Heart right ventricle (tissue), 16 donors: ENCODE results near the gene AIP. TPM values are rescaled to one million over a fixed set of nuclear protein-coding genes. Genes with fewer than 3 reads are reported as not detected.

ENCODE experiments used
- ATAC-seq, 8 donors: fragments of 200-7000 bp; cut with Tn5 transposase; one replicate each; pipeline ENCODE4 v1.9.1; 2020; ENCODE audit warnings: mild to moderate bottlenecking in 8 of 8, moderate library complexity in 8 of 8, moderate number of reproducible peaks in 1 of 8
- DNase-seq, 2 donors: peaks; one replicate each; pipeline ENCODE4 v3.0.0-alpha.2; 2020
- H3K27ac ChIP-seq, 10 donors: fragments of 200-600 bp; sonication (generic) in 2 of 10; one replicate each; pipeline versions ENCODE4 v1.5.0 to v1.8.0; 2020 to 2022; ENCODE audit warnings: mild to moderate bottlenecking in 3 of 10
- H3K27me3 ChIP-seq, 7 donors: fragments of 200-600 bp; one replicate each; pipeline ENCODE4 v1.8.0; 2021 to 2022; ENCODE audit warnings: mild to moderate bottlenecking in 2 of 7
- H3K36me3 ChIP-seq, 9 donors: fragments of 200-600 bp; sonication (generic) in 1 of 9; one replicate each; pipeline versions ENCODE4 v1.5.0 to v1.8.0; 2020 to 2022; ENCODE audit warnings: mild to moderate bottlenecking in 2 of 9
- H3K4me1 ChIP-seq, 9 donors: fragments of 200-600 bp; sonication (generic) in 1 of 9; one replicate each; pipeline versions ENCODE4 v1.5.0 to v1.8.0; 2020 to 2022; ENCODE audit warnings: mild to moderate bottlenecking in 4 of 9
- H3K4me3 ChIP-seq, 10 donors: fragments of 200-600 bp; sonication (generic) in 2 of 10; one replicate each; pipeline versions ENCODE4 v1.5.0 to v1.8.0; 2020 to 2022; ENCODE audit warnings: mild to moderate bottlenecking in 7 of 10, moderate library complexity in 2 of 10
- H3K9me3 ChIP-seq, 11 donors: fragments of 200-600 bp in 10 of 11; sonication (generic) in 2 of 11; one replicate each; pipeline versions ENCODE4 v1.5.0 to v1.8.0; 2013 to 2022; ENCODE audit warnings: mild to moderate bottlenecking in 2 of 11, control low read depth in 1 of 11, moderate library complexity in 1 of 11
- WGBS, 2 donors: extraction: QIAGEN DNeasy Blood & Tissue Kit; methylation state at CpG; one replicate each; pipeline ENCODE4 v1.1.7; 2013; ENCODE audit warnings: inconsistent platforms in 1 of 2; 5-methylcytosine and 5-hydroxymethylcytosine counted together
- intact Hi-C, 10 donors: fragments of 100-400 bp; cut with DNase I; formaldehyde crosslinking; loops; one replicate each; pipeline versions ENCODE4 v1.11.1 to v1.14.2; 2022
- polyA plus RNA-seq, 2 donors: library from polyadenylated mRNA; stranded (reverse); fragments of 200-250 nt; gene quantifications; one replicate each; pipeline ENCODE4 v1.2.3, GENCODE V29; 2013
- total RNA-seq, 10 donors: library from RNA; stranded (reverse); fragmentation: NEBNext Ultra II Directional in 3 of 10; extraction: Animal tissue kit (Norgen Biotek cat#: 25700) in 3 of 10; gene quantifications; one replicate each; pipeline versions ENCODE4 v1.2.1 to v1.2.4, GENCODE V29; 2021 to 2023
- TF ChIP-seq, protein P1 (sequence below), 9 donors: fragments of 200-600 bp; sonication (generic) in 2 of 9; IDR thresholded peaks; one replicate each; pipeline versions ENCODE4 v1.5.0 to v1.8.0; 2021 to 2022; ENCODE audit warnings: antibody characterized with exemption in 9 of 9, mild to moderate bottlenecking in 5 of 9, moderate library complexity in 1 of 9
- donor health status: Arrhythmogenic right ventricular cardiomyopathy.
- donor health status: ischemic (EF 13 %, LVEDD 7.1; RV severe dilation, severe dysfunction).
- donor health status: healthy with polysubstance abuse.
- donor health status: DM: no; HTN: yes; CAD: no.
- donor health status: DM: no; HTN: no; CAD: no.
- donor health status: ischemic (EF 25% LVEDD 6.9; RV normal size, moderate dysfunction).
- donor health status: ischemic (EF 25% LVEDD 5.7; RV mildly dilated, moderate dysfunction).
- donor health status: healthy.
- donor health status: DM: yes; HTN: yes; CAD: no.
- donor health status: Ischemic cardiomyopathy.
- donor health status: ischemic (EF 35%, LVEDD 5.7; RV mildly dilated, moderate dysfunction).
- donor health status: nonischemic (EF 11% LVEDD 7.7; RV severe dilation, severe dysfunction).
- donor health status: DM: yes; HTN: yes; CAD: no.
- donor health status: PGD.
- donor health status: ischemic (EF 29% LVEDD 5.4; RV normal size, mild dysfunction).
- donor health status: nonischemic (EF 23%, LVEDD 6.1; RV moderate dilation, normal function).

AIP gene
- total and polyA plus RNA-seq, 12 donors = 37.5 to 104 (median 52.3) TPM

DNA sequence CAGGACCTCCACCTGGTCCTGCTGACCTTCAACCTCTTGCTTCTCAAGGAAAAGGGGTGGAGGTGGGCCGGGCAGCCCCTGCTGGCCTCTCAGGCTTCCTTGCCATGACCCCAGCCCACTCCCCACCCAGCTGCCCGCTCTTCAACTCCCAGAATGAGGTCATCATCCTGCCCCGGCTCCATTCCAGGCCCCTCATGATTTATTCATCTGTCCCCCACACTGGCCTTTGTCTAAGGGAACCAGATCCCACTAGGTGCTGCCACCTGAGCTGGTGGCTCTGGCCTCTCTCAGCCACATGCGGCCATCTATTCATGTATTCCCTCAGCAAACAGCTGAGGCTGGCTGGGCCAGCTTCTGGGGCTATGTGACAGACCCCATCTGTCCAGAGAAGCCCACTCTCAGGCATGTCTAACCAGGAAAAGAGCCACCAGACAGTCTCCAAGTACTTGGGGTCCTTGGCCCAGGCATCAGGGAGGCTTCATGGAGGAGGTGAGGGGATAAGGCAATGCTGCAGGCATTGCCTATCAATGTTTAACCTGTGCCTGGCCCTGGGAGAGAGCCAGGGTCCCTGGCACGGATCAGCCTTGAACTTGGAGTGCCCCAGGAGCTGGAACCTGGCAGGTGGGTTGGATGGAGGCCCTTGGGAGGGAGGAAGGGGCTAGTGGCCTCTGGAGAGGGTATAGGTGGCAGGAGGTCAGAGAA lies 42.6 kb downstream of the AIP start:
- peaks cover 0 to 6% (median 0%) of the 10 kb centered on the region in 7 donors for H3K27me3 ChIP-seq
- H3K4me3 ChIP-seq = no peak overlapping the region
- WGBS, 2 donors = 71 to 80% methylated on average over 5 of the region's 5 CpGs
- no peak for DNase-seq
- H3K27ac ChIP-seq = no peak overlapping the region
- intact Hi-C loops = no loop called here
- ATAC-seq = no peak
- no peaks in the 10 kb centered on the region for H3K9me3 ChIP-seq
- H3K4me1 ChIP-seq = no peaks in the 10 kb centered on the region
- no peaks in the 10 kb centered on the region for H3K36me3 ChIP-seq
- TF ChIP-seq, protein P1, sequence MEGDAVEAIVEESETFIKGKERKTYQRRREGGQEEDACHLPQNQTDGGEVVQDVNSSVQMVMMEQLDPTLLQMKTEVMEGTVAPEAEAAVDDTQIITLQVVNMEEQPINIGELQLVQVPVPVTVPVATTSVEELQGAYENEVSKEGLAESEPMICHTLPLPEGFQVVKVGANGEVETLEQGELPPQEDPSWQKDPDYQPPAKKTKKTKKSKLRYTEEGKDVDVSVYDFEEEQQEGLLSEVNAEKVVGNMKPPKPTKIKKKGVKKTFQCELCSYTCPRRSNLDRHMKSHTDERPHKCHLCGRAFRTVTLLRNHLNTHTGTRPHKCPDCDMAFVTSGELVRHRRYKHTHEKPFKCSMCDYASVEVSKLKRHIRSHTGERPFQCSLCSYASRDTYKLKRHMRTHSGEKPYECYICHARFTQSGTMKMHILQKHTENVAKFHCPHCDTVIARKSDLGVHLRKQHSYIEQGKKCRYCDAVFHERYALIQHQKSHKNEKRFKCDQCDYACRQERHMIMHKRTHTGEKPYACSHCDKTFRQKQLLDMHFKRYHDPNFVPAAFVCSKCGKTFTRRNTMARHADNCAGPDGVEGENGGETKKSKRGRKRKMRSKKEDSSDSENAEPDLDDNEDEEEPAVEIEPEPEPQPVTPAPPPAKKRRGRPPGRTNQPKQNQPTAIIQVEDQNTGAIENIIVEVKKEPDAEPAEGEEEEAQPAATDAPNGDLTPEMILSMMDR (IDR thresholded peaks at IDR 0.05) = no peak

DNA sequence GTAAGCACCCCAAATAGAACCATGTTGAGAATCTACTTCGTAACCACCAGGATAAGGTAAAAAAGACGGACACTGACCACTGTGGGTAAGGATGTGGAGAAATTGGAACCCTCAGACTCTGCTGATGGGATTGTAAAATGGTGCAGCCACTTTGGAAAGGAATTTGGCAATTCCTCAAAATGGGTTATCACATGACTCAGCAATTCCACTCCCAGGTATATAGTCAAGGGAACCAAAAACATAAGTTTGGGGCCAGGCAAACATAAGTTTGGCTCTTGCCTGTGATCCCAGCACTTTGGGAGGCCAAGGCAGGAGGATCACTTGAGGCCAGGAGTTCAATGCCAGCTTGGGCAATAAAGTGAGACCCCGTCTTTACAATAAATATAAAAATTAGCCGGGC lies 45.5 kb downstream of the AIP start:
- H3K36me3 ChIP-seq = no peaks in the 10 kb centered on the region
- peaks cover 0 to 4% (median 0%) of the 10 kb centered on the region in 11 donors for H3K9me3 ChIP-seq
- TF ChIP-seq, protein P1 (IDR thresholded peaks at IDR 0.05) = no peak
- 87 to 91% methylated on average over 4 of the region's 4 CpGs for WGBS, 2 donors
- no peak for ATAC-seq
- intact Hi-C loops = no loop called here
- DNase-seq = no peak
- peaks cover 0 to 6% (median 0%) of the 10 kb centered on the region in 7 donors for H3K27me3 ChIP-seq
- no peaks in the 10 kb centered on the region for H3K4me1 ChIP-seq
- no peak overlapping the region for H3K27ac ChIP-seq
- H3K4me3 ChIP-seq = no peak overlapping the region

DNA sequence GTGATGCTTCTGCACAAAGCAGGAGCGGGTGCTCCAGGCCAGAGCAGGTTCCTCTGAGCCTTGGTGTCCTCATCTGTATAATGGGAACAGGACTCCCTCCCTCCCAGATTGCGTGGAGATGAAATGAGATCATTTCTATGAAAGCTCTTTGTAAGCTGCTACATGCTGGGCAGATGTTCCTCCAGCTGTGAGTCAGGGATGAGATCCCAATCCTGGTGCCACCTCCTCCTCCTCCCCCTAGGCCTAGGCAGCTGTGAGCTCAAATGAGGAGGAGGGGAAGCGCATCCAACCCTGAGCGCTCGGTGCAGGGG lies 47.4 kb downstream of the AIP start:
- TF ChIP-seq, protein P1 (IDR thresholded peaks at IDR 0.05) = no peak
- Histone ChIP-seq H3K36me3 (no peaks in the 10 kb centered on the region), H3K27ac (no peak overlapping the region), H3K4me3 (no peak overlapping the region), H3K27me3 (no peaks in the 10 kb centered on the region), H3K4me1 (no peaks in the 10 kb centered on the region), H3K9me3 (peaks cover 0 to 23% (median 0%) of the 10 kb centered on the region in 11 donors)
- WGBS, 2 donors = 75 to 85% methylated on average over 5 of the region's 5 CpGs
- DNase-seq (no peak), ATAC-seq (no peak)
- intact Hi-C loops = no loop called here

DNA sequence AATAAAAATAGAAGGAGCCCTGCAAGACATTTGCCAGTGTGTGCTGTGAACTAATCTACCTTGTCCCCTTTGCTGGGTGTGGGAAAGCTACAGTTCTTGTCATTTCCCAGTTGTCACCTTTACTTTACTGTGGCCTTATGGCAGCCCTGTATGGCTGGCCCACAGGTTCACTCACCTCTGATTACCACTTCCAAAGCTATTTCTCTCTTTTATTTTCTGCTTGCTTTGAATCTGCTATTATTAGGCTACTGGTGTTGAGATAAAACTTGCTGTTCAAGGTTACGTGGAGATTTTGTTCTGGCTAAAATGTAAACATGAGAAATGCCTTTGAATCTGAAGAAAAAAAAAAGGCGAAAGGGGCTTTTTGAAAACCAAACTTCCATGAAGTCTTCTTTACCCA lies 50.1 kb downstream of the AIP start:
- H3K4me1 ChIP-seq = no peaks in the 10 kb centered on the region
- DNase-seq (no peak), ATAC-seq (no peak)
- peaks cover 0 to 27% (median 0%) of the 10 kb centered on the region in 11 donors for H3K9me3 ChIP-seq
- no peaks in the 10 kb centered on the region for H3K36me3 ChIP-seq
- intact Hi-C loops = no loop called here
- H3K27ac ChIP-seq = no peak overlapping the region
- WGBS, 2 donors = 68 to 73% methylated on average over 2 of the region's 2 CpGs
- no peaks in the 10 kb centered on the region for H3K27me3 ChIP-seq
- H3K4me3 ChIP-seq = no peak overlapping the region
- TF ChIP-seq, protein P1 (IDR thresholded peaks at IDR 0.05) = no peak
